HL-60/S4 treated with retinoic acid at 250 ng/mL for 4 days and 3 days (cell line): ENCODE measurements around the gene TGFB3.

Experiments
- in situ Hi-C: fragments of 300-500 bp; cut with MboI; formaldehyde crosslinking; loops from 2 replicates; pipeline ENCODE4 v1.7.0; 2022; ENCODE audit warnings: low sequenced_read_pairs

TGFB3 gene

DNA sequence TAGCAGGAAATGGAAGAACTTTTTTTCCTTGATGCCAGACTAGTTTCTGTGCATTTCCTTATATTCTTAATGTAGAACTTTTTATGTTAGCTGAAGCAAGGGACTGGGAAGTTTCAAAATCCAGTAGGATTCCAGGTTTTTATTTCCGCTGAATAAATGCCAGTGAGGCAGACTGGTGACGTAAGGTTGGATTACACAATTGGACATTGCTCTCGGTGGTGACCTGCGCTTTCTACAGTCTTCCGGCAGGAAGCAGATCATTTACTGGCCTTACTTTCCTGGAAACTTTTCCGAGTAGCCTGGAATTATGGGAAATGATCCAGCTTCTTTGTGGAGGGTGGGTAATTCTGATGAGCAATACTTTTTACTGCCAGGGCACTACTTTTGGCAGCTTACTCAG lies 7.3 kb upstream of the TGFB3 start:
- in situ Hi-C loops = loop anchor here (25.0 kb wide), 1 partner anchor 277 kb away; no protein-coding TSS in a partner anchor

DNA sequence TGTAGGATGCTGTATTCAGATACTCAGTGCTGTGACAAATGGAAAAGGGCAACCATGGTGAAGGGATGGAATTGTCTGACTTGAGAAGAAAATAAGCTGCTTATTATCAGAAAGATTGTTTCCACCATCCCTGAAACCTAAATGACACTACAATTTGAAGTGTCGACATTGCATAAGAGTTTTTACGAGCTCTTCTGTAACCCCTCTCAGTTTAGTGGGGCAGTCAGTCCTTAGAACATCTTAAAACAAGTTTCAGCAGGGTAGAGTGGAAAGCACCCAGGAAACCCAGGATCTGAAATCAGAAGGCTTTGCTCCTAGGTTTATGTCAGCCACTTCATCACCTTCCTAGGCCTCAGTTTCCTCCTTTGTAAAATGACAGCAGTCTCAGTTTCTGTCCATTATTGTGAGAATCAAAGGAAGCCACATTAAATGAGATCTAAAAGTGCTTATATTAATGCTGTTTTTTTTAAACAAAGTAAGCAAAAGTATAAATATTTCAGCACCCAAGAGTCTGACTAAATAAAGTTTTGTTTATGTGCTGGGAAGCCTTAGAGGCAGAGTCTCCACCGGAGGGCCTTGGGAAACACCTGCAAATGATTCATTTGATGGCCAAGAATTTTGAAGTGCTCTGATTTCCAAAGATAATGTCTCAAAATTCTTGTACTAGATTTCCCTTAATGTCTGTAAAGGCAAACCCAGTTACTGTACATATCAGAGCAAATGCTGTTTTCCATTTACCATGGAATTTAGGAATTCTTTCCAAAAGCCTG lies 5.6 kb upstream of the TGFB3 start:
- in situ Hi-C loops = loop anchor here (25.0 kb wide), 1 partner anchor 275 kb away; no protein-coding TSS in a partner anchor

GRCh38 chr14:75986439-75986765 lies 4.6 kb upstream of the TGFB3 start:
- in situ Hi-C loops = loop anchor here (25.0 kb wide), 1 partner anchor 274 kb away; no protein-coding TSS in a partner anchor

DNA sequence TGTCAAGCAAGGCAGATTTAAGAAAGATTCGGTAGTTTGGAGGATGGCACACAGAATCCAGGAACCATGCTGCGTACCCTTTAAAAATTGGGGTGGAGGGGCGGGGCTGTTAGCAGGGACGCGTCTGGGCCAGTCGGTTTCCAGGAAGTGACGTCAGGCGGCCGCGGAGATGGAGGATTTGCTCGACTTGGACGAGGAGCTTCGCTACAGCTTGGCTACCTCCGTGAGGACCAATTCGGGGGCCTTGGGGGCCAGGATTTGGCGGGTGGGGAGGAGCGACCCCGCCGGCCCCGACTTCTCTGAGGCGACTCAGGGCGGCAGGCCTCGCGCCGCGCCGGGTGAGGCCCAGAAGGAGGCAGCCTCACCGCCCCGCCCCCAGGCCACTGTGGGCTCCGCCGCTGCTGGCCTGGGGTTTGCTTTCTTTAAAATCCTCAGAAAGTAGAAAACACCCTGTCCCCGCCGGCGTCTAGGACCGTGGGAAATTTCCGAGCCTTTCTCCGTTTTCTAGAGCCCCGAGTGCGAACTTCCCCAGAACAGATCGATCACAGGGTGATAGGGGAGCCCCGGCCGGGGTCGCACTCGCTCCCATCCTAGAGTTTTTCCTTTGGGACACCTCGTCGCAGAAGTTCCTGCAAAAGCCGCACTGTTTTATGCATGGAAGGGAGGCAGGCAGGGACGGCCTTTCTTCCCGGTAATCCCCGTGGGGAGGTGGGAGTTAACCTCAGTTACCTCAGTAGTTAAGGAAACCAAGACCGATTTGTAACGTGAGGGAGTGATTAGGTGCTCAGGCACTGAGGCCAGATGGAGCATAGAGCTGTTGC lies 4.0 kb upstream of the TGFB3 start, which contains the start of gene IFT43:
TSS of gene IFT43 (plus strand) at position 146 of the 821 bp plus-strand sequence. CDS start at position 170, 24 bp downstream.
- in situ Hi-C loops = loop anchor here (25.0 kb wide), 1 partner anchor 274 kb away; no protein-coding TSS in a partner anchor

DNA sequence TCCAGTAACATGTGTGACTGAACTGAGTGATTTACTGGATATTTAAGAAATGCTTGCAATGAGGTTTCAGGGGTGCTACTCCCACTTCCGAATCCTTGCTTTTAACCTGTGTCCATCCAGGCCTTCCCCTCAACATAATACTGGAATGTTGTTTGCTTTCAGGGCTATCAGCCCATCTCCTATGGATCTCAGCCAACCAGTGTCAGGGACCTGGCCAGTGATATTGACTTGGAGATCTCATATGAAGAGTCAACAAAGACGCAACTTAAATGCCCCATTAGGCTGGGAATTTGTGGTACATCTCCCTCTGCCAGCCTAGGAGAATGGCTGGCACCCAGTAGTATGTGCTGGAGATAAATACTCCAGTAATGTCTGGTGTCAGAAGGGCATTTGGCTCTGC lies 2.9 kb upstream of the TGFB3 start:
- in situ Hi-C loops = loop anchor here (25.0 kb wide), 1 partner anchor 272 kb away; no protein-coding TSS in a partner anchor

- in situ Hi-C loops = loop anchor here (25.0 kb wide), 1 partner anchor 271 kb away; no protein-coding TSS in a partner anchor
Measured at GRCh38 chr14:75983019-75983358, 1.2 kb upstream of the TGFB3 start.

DNA sequence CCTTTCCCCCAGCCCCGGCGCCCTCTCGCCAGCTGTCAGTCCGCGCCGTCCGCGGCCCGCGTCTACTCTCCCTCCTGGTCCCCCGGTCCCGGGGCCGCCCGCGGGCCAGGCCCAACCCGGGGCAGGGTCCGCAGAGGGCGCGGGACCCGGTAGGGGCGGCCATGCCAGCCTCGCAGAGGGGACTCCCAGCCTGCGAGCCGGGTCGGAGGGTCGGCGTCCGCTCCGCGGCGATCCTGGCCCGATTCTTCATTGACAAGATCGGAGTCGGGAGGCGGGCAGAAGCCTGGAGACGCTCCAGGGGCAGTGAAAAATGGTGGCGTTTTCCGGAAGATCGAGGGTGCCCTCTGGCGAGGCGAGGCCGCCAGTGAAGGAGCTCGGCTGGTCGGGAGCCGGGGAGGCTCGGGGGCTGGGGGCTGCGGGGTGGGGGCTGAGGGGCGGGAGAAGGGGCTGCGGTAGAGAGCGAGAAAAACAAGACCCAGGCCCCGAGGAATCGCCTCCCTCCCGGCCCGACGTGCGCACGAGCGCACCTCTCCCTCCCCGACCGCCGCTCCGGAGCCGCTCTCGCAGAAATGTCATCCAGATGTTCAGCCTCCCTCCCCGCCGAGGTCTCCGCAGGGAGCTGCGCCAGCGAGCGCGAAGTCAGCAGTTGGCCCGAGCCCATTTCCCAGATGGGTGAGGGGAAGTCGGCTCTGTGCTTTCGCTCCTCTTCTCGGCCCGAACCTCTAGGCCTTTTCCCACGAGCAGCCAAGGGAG lies 647 bp upstream of the TGFB3 start:
- in situ Hi-C loops = loop anchor here (25.0 kb wide), 1 partner anchor 270 kb away; no protein-coding TSS in a partner anchor

GRCh38 chr14:75980856-75981255 lies 939 bp downstream of the TGFB3 start:
- in situ Hi-C loops = loop anchor here (25.0 kb wide), 1 partner anchor 269 kb away; no protein-coding TSS in a partner anchor

DNA sequence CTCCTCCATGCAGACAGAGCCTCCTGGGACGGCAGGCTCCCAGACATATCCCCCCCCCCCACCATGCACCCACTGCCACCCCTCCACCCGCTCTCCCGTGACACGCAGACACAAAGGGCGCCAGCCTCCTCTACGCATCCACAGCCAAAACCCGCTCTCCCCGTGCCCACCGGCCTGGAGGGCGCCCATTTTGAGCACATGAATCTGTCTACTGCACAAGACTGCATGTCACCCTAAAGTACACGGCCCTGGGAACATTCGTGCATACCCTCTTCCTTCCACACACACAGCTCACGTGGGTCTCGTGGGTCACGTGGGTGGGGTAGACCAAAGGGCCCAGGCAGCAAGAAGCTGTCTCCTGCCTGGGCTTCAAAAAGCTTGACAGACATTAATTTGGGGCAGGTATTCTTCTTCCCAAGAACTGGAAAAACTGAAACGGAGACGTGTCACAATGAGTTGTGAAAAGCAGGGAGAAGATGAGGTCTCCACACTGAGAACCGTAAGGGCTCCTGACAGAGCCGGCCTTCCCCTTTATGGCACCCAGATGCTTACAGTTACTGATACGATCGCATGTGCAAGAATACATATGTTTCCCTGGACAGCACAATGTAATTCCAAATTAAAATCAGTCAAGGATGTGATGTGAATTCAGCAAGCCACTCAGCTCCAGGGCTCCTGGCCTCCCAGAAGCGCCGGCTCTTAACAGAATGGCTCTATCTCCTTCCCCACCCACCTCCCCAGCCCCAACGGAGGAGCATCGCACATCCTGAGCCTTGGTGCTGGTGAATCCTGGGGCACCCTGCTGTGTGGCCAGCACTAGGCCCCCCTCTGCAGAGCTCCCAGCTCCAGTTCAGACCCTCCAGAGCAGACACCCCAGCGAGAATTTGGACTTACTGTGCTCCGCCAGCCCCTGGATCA lies 1.9 kb downstream of the TGFB3 start:
- in situ Hi-C loops = loop anchor here (25.0 kb wide), 1 partner anchor 268 kb away; no protein-coding TSS in a partner anchor

GRCh38 chr14:75979071-75979571 lies 2.7 kb downstream of the TGFB3 start:
- in situ Hi-C loops = loop anchor here (25.0 kb wide), 1 partner anchor 267 kb away; no protein-coding TSS in a partner anchor

- in situ Hi-C loops = loop anchor here (25.0 kb wide), 1 partner anchor 266 kb away; no protein-coding TSS in a partner anchor
Measured at GRCh38 chr14:75978249-75978731, 3.5 kb downstream of the TGFB3 start.

- in situ Hi-C loops = loop anchor here (25.0 kb wide), 1 partner anchor 265 kb away; no protein-coding TSS in a partner anchor
Measured at GRCh38 chr14:75977582-75977943, 4.2 kb downstream of the TGFB3 start.

GRCh38 chr14:75976826-75977581 lies 4.8 kb downstream of the TGFB3 start:
- in situ Hi-C loops = loop anchor here (25.0 kb wide), 1 partner anchor 265 kb away; no protein-coding TSS in a partner anchor

GRCh38 chr14:75972801-75973421 lies 8.9 kb downstream of the TGFB3 start:
- in situ Hi-C loops = no loop called here

DNA sequence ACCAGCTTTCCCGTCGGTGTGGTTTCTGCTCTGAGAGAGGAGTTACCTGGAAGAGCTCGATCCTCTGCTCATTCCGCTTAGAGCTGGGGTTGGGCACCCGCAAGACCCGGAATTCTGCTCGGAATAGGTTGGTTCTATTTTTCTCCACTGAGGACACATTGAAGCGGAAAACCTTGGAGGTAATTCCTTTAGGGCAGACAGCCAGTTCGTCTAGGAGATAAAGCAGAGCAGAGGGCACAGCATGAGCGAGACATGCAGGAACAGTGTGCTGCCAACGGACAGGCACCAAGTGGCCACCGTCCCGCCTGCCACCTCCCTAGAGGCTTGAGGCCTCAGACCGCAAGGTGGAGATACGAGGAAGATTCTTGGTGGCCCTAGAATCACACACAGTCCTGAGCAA lies 10.3 kb downstream of the TGFB3 start:
- in situ Hi-C loops = no loop called here

DNA sequence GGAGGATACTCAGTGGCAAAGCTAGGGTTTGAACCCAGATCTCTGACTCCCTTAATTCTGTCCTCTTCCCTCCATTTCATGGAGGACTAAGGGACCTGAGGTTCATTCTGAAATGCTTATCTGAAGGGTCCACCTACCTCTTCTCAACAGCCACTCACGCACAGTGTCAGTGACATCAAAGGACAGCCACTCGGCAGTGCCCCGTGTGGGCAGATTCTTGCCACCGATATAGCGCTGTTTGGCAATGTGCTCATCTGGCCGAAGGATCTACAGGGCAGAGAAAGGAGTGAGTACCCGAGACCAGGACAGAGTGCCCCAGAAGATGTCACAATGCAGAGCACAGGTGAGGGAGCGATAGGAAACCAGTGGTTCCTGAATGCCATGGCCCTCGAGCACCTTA lies 10.8 kb downstream of the TGFB3 start:
- in situ Hi-C loops = no loop called here

GRCh38 chr14:75969891-75970290 lies 11.9 kb downstream of the TGFB3 start:
- in situ Hi-C loops = no loop called here

GRCh38 chr14:75969126-75969525 lies 12.7 kb downstream of the TGFB3 start:
- in situ Hi-C loops = no loop called here
